DND-41 (cell line): ENCODE data around the gene MTM1.

Source experiments
- CTCF ChIP-seq: IDR thresholded peaks from 2 replicates; pipeline ENCODE4 v1.5.1; 2012; ENCODE audit warnings: borderline replicate concordance, low read length, moderate library complexity, mild to moderate bottlenecking; ENCODE audit not compliant: poor library complexity, severe bottlenecking; ENCODE audit errors: extremely low read depth
- EZH2 ChIP-seq: IDR thresholded peaks from 3 replicates; pipeline ENCODE4 v1.6.1; 2012; ENCODE audit warnings: borderline replicate concordance, low read depth, mild to moderate bottlenecking, moderate library complexity, low read length, inconsistent platforms; ENCODE audit not compliant: severe bottlenecking

GRCh38 chrX:150683536-150684146 is 115.2 kb downstream of the MTM1 start:
- TF ChIP-seq CTCF = peak; percentile 72
- TF ChIP-seq EZH2 = no peak
